C4-2B (cell line): ENCODE data around the gene PRMT3.

Experiments used
- H3K27ac ChIP-seq: fragments of 450-650 bp; 2 replicates; pipeline ENCODE4 v1.5.1; 2017
- ZFX ChIP-seq: fragments of 450-650 bp; IDR thresholded peaks from 2 replicates; pipeline ENCODE4 v1.6.1; 2017
- TF ChIP-seq, protein P1 (sequence below): fragments of 450-650 bp; conservative IDR thresholded peaks from 2 replicates; pipeline ENCODE4 v1.5.1; 2017; ENCODE audit warnings: mild to moderate bottlenecking

The PRMT3 gene

DNA sequence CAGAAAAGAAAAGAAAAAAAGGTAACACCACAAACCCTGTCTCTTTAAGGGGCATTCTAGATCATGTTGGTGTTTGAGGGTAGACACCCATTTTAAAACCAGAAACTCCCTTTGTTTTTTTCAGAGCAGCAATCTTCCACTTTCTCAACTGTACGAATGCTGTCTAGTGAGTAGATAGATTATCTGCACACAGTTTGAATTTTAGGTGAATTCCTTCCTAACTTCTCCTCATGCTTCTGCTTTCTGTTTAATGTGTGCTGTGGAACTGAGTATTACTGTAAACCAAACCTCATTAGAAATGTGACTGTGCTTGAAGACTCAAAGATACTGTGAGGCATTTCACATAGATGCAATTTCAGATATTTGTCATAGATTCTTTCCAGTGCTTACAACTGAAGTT is 102.4 kb downstream of the PRMT3 start:
- TF ChIP-seq ZFX = no peak
- TF ChIP-seq, protein P1, sequence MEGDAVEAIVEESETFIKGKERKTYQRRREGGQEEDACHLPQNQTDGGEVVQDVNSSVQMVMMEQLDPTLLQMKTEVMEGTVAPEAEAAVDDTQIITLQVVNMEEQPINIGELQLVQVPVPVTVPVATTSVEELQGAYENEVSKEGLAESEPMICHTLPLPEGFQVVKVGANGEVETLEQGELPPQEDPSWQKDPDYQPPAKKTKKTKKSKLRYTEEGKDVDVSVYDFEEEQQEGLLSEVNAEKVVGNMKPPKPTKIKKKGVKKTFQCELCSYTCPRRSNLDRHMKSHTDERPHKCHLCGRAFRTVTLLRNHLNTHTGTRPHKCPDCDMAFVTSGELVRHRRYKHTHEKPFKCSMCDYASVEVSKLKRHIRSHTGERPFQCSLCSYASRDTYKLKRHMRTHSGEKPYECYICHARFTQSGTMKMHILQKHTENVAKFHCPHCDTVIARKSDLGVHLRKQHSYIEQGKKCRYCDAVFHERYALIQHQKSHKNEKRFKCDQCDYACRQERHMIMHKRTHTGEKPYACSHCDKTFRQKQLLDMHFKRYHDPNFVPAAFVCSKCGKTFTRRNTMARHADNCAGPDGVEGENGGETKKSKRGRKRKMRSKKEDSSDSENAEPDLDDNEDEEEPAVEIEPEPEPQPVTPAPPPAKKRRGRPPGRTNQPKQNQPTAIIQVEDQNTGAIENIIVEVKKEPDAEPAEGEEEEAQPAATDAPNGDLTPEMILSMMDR = no peak
- H3K27ac ChIP-seq = no peak overlapping the region

DNA sequence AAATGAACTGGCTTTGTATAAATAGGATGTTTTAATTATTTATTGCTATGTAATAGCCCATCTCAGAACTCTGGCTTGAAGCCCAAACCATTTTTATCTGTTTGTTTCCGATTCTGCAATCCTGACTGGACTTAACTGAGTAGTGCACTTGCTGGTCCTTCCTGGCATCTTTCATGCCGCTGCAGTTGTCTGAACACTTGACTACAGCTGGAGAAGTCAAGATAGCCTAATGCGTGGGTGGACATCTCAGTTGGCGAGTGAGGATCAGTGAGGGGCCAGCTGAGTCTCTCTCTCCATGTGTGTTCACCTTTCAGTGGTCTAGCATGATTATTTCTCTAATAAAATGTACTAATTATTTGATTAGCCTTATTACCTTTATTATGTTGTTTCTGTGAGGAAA is 105.8 kb downstream of the PRMT3 start:
- TF ChIP-seq, protein P1 = no peak
- no peak for TF ChIP-seq ZFX
- H3K27ac ChIP-seq = no peak overlapping the region

DNA sequence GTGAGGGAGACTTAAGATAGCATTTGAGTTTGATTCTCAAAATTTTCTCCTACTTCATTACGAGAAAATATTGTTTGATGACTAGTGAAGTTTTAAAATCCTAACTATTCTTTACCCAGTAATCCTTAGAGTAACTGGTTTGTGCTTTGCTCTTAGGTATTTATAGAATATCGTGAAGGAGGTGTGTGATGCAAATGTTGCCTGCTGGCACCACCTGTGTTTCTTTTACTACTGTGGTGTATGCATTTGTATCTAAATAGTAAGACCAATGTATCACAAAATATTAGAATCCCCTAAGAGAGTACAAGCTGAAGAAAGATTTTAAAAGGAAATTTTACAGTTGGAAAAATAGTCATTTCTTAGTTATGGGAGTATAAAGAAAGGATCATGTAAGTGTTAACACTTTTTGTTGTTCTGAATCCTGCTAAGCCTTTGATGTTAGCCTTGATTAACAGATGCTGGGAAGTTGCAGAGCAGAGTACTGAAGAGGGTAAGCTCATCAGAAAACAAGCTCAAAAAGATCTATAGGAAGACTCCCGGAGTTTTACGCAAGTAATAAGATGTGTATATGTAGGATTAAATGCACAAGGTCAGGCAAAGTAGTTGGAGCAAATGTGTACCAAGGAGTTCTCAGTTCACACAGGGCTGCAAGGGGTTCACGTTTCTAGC is 109.7 kb downstream of the PRMT3 start:
- no peak overlapping the region for H3K27ac ChIP-seq
- TF ChIP-seq, protein P1 = no peak
- no peak for TF ChIP-seq ZFX

DNA sequence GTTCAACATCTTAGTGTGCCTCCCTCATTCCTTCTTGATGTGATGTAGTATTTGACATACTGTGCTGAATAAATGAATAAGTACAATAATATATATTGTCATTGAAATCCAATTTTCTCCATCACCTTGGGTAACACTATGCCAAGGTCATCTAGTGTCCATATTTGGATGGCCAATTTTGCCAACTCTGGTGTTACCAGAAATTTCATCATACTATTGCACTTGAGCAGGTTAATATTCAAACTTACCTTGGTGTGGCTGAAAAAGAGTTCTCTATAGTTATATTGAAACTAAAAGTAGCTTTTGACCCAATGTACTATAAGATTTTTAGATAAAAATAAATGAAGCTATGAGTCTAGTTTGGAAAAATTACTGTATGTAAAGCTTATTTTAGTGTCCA is 113.7 kb downstream of the PRMT3 start:
- TF ChIP-seq, protein P1 = no peak
- TF ChIP-seq ZFX = no peak
- H3K27ac ChIP-seq = no peak overlapping the region

DNA sequence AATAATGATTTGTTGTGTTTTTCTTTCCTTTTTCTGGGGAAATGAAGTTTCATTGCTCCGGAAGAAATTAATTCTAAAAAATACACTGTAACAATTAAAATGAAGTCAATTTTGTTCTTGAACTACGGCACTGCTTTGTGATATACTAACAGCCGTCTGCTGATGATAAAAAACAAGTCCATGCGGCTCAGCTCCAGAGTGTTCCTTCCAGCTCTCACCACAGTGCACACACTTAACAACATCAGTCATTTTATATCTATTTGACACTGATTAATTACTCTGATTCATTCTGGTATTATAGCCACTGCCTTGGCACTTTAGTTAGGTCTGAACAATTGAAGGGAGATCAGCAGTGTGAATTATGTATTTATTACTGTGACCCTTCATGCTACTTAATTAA is 114.5 kb downstream of the PRMT3 start:
- no peak for TF ChIP-seq ZFX
- H3K27ac ChIP-seq = no peak overlapping the region

DNA sequence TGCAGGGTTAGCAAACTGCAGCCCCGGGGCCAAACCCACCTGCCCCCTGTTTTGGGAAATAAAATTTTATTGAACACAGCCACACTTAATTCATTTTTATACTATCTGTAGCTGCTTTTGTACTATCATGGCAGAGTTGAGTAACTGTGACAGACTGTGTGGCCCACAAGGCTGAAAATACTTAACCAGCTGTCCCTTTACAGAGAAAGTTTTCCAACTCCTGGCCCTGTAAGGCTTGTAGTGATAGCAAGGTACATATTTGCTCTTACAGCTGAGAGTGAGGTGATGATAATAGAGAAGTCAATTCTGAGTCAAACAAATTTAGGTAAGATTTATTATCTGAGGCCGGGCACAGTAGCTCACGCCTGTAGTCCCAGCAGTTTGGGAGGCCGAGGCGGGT is 124.5 kb downstream of the PRMT3 start:
- H3K27ac ChIP-seq = no peak overlapping the region
- no peak for TF ChIP-seq ZFX
- TF ChIP-seq, protein P1 = no peak

DNA sequence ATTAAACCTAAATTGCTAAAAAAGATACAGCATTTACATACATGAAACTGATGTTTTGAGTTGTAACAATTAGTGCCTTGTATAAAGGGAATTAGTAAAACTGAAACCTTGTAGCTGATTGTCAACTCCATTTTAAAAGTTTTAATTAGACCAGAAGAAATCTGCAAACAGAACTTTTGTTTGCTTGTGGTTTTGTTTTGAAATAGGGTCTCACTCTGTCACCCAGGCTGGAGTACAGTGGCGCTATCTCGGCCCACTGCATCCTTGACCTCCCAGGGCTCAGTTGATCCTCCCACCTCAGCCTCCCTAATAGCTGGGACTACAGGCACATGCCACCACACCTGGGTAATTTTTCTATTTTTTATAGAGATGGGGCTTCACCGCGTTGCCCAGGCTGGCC is 125.4 kb downstream of the PRMT3 start:
- no peak overlapping the region for H3K27ac ChIP-seq
- no peak for TF ChIP-seq ZFX
- TF ChIP-seq, protein P1 = no peak

DNA sequence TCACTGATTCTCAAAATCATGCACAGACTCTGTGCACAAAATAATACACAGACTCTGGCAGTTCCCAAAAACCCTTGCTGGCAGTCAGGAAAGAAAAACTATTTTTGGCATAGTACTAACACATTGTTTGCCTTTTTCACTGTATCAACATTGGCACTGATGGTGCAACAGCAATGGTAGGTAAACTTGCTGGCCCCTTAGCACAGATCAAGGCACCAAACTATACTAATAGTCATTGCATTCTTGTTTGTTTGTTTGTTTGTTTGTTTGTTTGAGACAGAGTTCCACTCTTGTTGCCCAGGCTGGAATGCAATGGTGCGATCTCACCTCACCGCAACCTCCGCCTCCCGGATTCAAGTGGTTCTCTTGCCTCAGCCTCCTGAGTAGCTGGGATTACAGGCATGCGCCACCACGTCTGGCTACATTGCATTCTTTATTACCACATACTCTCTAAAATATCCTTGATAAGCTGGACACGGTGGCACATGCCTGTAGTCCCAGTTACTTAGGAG is 130.9 kb downstream of the PRMT3 start:
- TF ChIP-seq ZFX = no peak
- TF ChIP-seq, protein P1 = no peak
- H3K27ac ChIP-seq = 0 out of 2 replicates have a peak overlapping the region, but pooled peaks have one; percentile 21
